ENCODE measurements around the gene KIF27.
"Not testable (repeated sequence)": the region's sequence is repeated elsewhere in the genome, so short reads cannot be mapped to it uniquely, and the experiment has no call there.

KIF27 gene

GRCh38 chr9:83920927-83921707 lies at the start of gene KIF27:
KIF27 (minus strand) TSS chr9:83921432; CDS start chr9:83915591, 5,841 bp downstream.
- DNase-seq (ENCODE audit: low read depth, low spot score): peak; percentile 92

- no peak for DNase-seq (ENCODE audit: low read depth, low spot score)
Observed at GRCh38 chr9:83969602-83970001, 48.4 kb upstream of the KIF27 start.

- DNase-seq (ENCODE audit: low read depth, low spot score): no peak
Observed at GRCh38 chr9:83967073-83967472, 45.8 kb upstream of the KIF27 start.

- DNase-seq (ENCODE audit: low read depth, low spot score): no peak
Observed at GRCh38 chr9:83966209-83966582, 45.0 kb upstream of the KIF27 start.

GRCh38 chr9:83965350-83966208 lies 44.3 kb upstream of the KIF27 start:
- DNase-seq (ENCODE audit: low read depth, low spot score): no peak

GRCh38 chr9:83964973-83965349 lies 43.7 kb upstream of the KIF27 start:
- no peak for DNase-seq (ENCODE audit: low read depth, low spot score)

- no peak for DNase-seq (ENCODE audit: low read depth, low spot score)
Observed at GRCh38 chr9:83962165-83962564, 40.9 kb upstream of the KIF27 start.

- no peak for DNase-seq (ENCODE audit: low read depth, low spot score)
Observed at GRCh38 chr9:83960991-83961390, 39.8 kb upstream of the KIF27 start.

- no peak for DNase-seq (ENCODE audit: low read depth, low spot score)
Observed at GRCh38 chr9:83959061-83959460, 37.8 kb upstream of the KIF27 start.

GRCh38 chr9:83957248-83957513 lies 35.9 kb upstream of the KIF27 start:
- DNase-seq (ENCODE audit: low read depth, low spot score): no peak

- no peak for DNase-seq (ENCODE audit: low read depth, low spot score)
Observed at GRCh38 chr9:83956436-83957247, 35.4 kb upstream of the KIF27 start.

- no peak for DNase-seq (ENCODE audit: low read depth, low spot score)
Observed at GRCh38 chr9:83956086-83956435, 34.8 kb upstream of the KIF27 start.

GRCh38 chr9:83948096-83948495 lies 26.9 kb upstream of the KIF27 start:
- DNase-seq (ENCODE audit: low read depth, low spot score): not testable (repeated sequence)

GRCh38 chr9:83940590-83941303 lies 19.5 kb upstream of the KIF27 start:
- DNase-seq (ENCODE audit: low read depth, low spot score): no peak

GRCh38 chr9:83937861-83938455 lies 16.7 kb upstream of the KIF27 start:
- no peak for DNase-seq (ENCODE audit: low read depth, low spot score)

GRCh38 chr9:83936523-83936922 lies 15.3 kb upstream of the KIF27 start:
- DNase-seq (ENCODE audit: low read depth, low spot score): no peak

- no peak for DNase-seq (ENCODE audit: low read depth, low spot score)
Observed at GRCh38 chr9:83935276-83935935, 14.2 kb upstream of the KIF27 start.

GRCh38 chr9:83934569-83935275 lies 13.5 kb upstream of the KIF27 start:
- no peak for DNase-seq (ENCODE audit: low read depth, low spot score)

GRCh38 chr9:83933790-83934189 lies 12.6 kb upstream of the KIF27 start:
- no peak for DNase-seq (ENCODE audit: low read depth, low spot score)

- DNase-seq (ENCODE audit: low read depth, low spot score): no peak
Observed at GRCh38 chr9:83932851-83933250, 11.6 kb upstream of the KIF27 start.

Data from activated naive CD8-positive, alpha-beta T cell treated with anti-CD3 and anti-CD28 coated beads, Interleukin-2, amount 50 U/mL, for 16 hours (primary cell).